ENCODE results near the gene VCP.

Gene VCP

GRCh38 chr9:35072461-35073278, at the start of gene VCP:
Gene VCP (minus strand): TSS chr9:35072625. CDS start chr9:35072353, 272 bp downstream.
- ATAC-seq, result peak; percentile 83 to 87

GRCh38 chr9:35116898-35117551, 44.6 kb upstream of the VCP start:
- peak; percentile 69 to 72 for ATAC-seq

DNA sequence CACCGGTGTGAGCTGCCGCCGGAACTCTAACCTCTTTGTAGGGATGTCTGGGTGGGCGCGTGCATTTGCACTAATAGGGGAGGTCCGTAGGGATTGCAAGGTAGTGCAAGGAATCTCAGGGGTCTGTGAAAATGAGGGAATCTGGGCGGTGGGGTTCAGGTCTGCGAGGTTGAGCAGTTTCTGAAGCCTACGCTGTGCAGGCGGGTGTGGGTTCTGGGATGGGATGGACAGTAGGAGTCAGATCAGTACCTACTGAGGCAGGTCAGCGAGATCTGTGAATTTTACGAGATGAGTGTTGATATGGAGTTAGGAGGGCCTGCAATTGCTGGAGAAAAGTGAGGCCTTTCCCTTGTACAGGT, 44.1 kb upstream of the VCP start:
- ATAC-seq, result no peak

- peak; percentile 70 to 77 for ATAC-seq
These were observed 43.5 kb upstream of the VCP start, which contains the start of gene ATOSB for GRCh38 chr9:35115680-35116538. Gene ATOSB (minus strand): TSS chr9:35115862. CDS start chr9:35108274, 7,588 bp downstream.

GRCh38 chr9:35114840-35115628, 42.6 kb upstream of the VCP start:
- ATAC-seq, result no peak

GRCh38 chr9:35114113-35114839, 41.9 kb upstream of the VCP start:
- no peak for ATAC-seq

GRCh38 chr9:35112257-35113020, 40.0 kb upstream of the VCP start:
- no peak for ATAC-seq

DNA sequence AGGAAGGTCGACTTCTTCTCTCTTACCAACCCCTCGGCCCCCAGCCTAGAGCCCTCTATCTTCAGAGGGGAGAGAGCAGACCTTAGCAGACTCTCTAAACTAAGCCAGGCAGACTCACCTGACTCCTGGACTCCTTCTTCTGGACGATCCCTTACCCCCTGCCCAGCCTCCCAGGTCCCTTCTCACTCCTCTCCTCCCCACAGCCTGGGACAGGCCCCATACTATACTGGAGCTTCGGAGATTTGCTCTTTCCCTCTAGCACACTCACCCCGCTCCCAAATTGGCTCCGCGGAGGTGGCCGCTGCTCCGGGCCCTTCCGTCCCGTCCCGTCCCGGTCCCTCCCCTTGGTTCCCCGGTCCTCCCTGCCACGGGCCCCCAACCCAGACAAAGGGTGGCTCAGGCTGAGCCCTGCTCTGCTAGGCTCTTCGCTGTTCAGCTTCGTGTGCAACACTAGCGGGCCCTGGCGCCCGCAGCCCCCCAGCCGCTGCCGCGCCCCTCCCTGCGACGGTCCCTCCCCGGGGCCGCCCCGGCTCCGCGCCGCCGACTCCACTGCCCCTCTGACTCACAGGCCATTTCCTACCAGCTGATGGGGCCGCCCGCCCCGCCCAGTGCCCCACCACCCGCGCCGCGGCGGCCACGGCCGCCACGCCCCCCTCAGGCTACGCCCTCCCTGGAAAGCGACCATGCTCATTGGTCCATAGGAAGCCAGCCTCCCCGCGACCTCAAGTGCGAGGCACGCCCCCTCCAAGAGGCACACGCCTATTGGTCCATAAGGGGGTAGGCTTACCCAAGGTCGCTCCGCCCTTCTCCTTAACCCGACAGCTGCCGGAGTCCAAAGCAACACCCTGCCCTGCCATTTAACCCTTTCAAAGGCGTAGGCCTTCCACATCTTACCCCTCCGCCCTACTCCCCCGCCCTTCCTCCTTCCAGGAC, 38.8 kb upstream of the VCP start:
- peak; percentile 83 for ATAC-seq

DNA sequence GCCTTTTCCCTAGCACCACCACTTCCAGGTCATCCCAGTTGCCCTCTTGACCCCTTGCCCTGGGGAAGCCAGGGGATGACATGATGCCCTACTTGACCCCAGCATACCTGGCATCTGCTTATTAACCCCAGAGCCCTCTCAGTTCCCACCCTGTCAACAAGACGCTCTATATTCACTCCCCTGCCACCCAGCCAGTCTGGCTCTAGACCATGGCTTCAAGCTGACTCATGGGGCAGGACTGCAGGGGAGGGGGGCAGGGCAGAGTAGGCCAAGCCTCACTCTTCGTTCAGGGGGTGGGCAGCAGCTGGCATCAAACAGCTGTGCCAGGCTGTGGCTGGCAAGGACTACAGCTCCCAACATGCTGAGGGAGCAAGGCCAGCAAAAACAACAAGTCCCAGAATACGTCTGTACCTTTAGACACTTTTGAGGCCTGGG, 37.9 kb upstream of the VCP start:
- no peak for ATAC-seq

- ATAC-seq, result no peak
These were observed 36.6 kb upstream of the VCP start for GRCh38 chr9:35108946-35109575.

- no peak for ATAC-seq
These were observed 36.0 kb upstream of the VCP start for GRCh38 chr9:35108461-35108860.

- no peak for ATAC-seq
These were observed 35.2 kb upstream of the VCP start for GRCh38 chr9:35107297-35108290.

- ATAC-seq, result no peak
These were observed 33.9 kb upstream of the VCP start for GRCh38 chr9:35106343-35106730.

DNA sequence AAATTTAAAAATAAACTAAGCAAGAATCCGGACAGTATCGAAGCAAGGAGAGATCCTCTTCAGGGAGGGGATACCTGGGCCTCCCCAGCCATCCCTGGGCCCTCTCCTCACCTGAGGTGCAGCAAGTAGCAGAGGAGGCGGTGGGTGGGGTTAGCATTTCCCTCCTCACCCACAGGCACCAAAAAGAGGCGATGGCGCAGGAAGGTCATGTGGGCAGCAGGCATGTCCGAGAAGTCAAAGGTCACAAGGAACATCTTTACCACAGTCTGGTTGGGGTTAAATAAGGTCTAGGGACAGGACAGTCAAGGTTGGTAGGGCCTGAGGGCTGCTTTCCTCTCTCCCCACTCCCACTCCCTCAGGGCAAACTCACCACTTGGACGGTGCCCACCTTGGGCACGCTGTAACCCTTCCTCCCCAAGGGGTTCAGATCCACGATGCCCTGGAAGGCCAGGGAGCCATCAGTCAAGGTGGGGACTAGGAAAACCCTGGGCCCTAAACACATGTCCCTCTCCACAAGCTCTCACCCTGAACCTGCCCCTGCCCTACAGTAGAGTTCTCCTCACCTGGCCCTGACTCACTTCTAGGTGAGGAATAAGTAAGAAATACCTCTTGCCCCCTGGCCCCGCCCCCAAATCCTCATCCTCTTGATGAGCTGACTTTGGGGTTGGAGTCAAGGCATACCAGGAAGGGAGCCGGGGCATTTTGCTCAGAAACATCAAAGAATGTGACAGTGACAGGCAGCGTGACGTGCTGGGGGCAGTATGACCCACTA, 33.3 kb upstream of the VCP start:
- ATAC-seq, result no peak

DNA sequence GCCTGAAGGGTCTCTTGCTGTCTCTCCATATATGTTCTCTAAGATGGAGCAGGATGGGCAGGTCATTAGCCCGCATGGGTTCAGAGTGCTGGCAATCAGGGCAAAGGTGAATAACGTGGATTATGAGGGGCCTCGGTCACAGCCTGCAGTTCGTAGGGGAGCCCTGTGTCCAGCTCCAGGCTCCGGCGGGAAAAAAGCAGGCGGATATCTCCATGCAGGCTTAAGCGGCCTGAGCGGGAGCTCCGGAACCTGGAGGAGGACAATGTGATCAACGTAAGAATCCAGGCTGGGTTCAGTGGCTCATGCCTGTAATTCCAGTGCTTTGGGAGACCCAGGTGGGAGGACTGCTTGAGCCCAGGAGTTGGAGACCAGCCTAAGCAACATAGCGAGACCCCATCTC, 32.7 kb upstream of the VCP start:
- no peak for ATAC-seq

GRCh38 chr9:35104586-35104985, 32.2 kb upstream of the VCP start:
- ATAC-seq, result no peak

- ATAC-seq, result no peak
These were observed 31.3 kb upstream of the VCP start for GRCh38 chr9:35103660-35104191.

Measured in activated CD4-positive, CD25-positive, alpha-beta regulatory T cell treated with anti-CD3 and anti-CD28 coated beads, Interleukin-2, amount 50 U/mL, for 24 hours (primary cell).